Astrocyte (in vitro differentiated cells and primary cell): ENCODE data around the gene PRR5. TPM values are rescaled to one million over a fixed set of nuclear protein-coding genes. Genes with fewer than 3 reads are reported as not detected.

ENCODE experiments used
- DNase-seq: peaks from one replicate; pipeline ENCODE4 v3.0.0-alpha.2; 2010; ENCODE audit warnings: low read depth
- FAIRE-seq: peaks from 2 replicates; lab custom pipeline; 2011; peaks lifted over from hg19 to GRCh38; lab: Jason Lieb, UNC
- H2AFZ ChIP-seq: 2 replicates; pipeline ENCODE4 v1.6.0; 2012; ENCODE audit warnings: low read depth, low read length, inconsistent platforms
- H3K27ac ChIP-seq: 2 replicates; pipeline ENCODE4 v1.5.1; 2011; ENCODE audit warnings: low read depth, low read length, inconsistent platforms
- H3K27me3 ChIP-seq: 2 replicates; pipeline ENCODE4 v1.6.0; 2011; ENCODE audit warnings: low read length, inconsistent platforms; ENCODE audit not compliant: insufficient read depth
- H3K36me3 ChIP-seq: 2 replicates; pipeline ENCODE4 v1.5.1; 2011; ENCODE audit warnings: low read length, inconsistent platforms; ENCODE audit not compliant: insufficient read depth
- H3K4me1 ChIP-seq: 2 replicates; pipeline ENCODE4 v1.5.1; 2011; ENCODE audit warnings: low read length, inconsistent platforms; ENCODE audit not compliant: insufficient read depth
- H3K4me2 ChIP-seq: 2 replicates; pipeline ENCODE4 v1.6.0; 2012; ENCODE audit warnings: low read length, inconsistent platforms
- H3K4me3 ChIP-seq: 2 replicates; pipeline ENCODE4 v1.5.1; 2011; ENCODE audit warnings: low read depth, mild to moderate bottlenecking, low read length, inconsistent platforms; ENCODE audit not compliant: insufficient read depth
- H3K79me2 ChIP-seq: 2 replicates; pipeline ENCODE4 v1.6.0; 2012; ENCODE audit warnings: mild to moderate bottlenecking, low read length, inconsistent platforms; ENCODE audit not compliant: insufficient read depth
- H3K9ac ChIP-seq: 2 replicates; pipeline ENCODE4 v1.6.0; 2012; ENCODE audit warnings: mild to moderate bottlenecking, low read length, inconsistent platforms
- H3K9me3 ChIP-seq: 2 replicates; pipeline ENCODE4 v1.5.1; 2012; ENCODE audit warnings: low read depth, mild to moderate bottlenecking, low read length, inconsistent platforms; ENCODE audit not compliant: insufficient read depth
- H4K20me1 ChIP-seq: 2 replicates; pipeline ENCODE4 v1.6.0; 2012; ENCODE audit warnings: low read length, inconsistent platforms; ENCODE audit not compliant: insufficient read depth
- H3K27ac Mint-ChIP-seq: one replicate; pipeline ENCODE4 v1.8.0; 2021; ENCODE audit warnings: mild to moderate bottlenecking, mixed read lengths; ENCODE audit not compliant: unreplicated experiment
- H3K27me3 Mint-ChIP-seq: one replicate; pipeline ENCODE4 v1.8.0; 2021; ENCODE audit warnings: low read depth, mixed read lengths; ENCODE audit not compliant: unreplicated experiment
- H3K36me3 Mint-ChIP-seq: one replicate; pipeline ENCODE4 v1.8.0; 2021; ENCODE audit warnings: low read depth, mixed read lengths; ENCODE audit not compliant: unreplicated experiment
- H3K4me1 Mint-ChIP-seq: one replicate; pipeline ENCODE4 v1.8.0; 2021; ENCODE audit warnings: low read depth, mixed read lengths; ENCODE audit not compliant: unreplicated experiment
- H3K4me3 Mint-ChIP-seq: one replicate; pipeline ENCODE4 v1.8.0; 2021; ENCODE audit warnings: mild to moderate bottlenecking, moderate library complexity, mixed read lengths; ENCODE audit not compliant: unreplicated experiment
- H3K9me3 Mint-ChIP-seq: one replicate; pipeline ENCODE4 v1.8.0; 2021; ENCODE audit warnings: mild to moderate bottlenecking, mixed read lengths; ENCODE audit not compliant: unreplicated experiment
- CTCF ChIP-seq: IDR thresholded peaks from 2 replicates; pipeline ENCODE4 v1.5.1; 2011; ENCODE audit warnings: low read depth, mild to moderate bottlenecking, inconsistent platforms, low read length, moderate library complexity; ENCODE audit not compliant: insufficient read depth
- EZH2 ChIP-seq: IDR thresholded peaks from 2 replicates; pipeline ENCODE4 v1.6.1; 2012; ENCODE audit warnings: mild to moderate bottlenecking, low read length, inconsistent platforms; ENCODE audit not compliant: insufficient read depth
- total RNA-seq: library from RNA; stranded (reverse); gene quantifications from 2 replicates; pipeline ENCODE4 v1.2.1, GENCODE V29; 2021

PRR5 gene
- total RNA-seq, 1 donor from 2014 or later, result 23.6 TPM

DNA sequence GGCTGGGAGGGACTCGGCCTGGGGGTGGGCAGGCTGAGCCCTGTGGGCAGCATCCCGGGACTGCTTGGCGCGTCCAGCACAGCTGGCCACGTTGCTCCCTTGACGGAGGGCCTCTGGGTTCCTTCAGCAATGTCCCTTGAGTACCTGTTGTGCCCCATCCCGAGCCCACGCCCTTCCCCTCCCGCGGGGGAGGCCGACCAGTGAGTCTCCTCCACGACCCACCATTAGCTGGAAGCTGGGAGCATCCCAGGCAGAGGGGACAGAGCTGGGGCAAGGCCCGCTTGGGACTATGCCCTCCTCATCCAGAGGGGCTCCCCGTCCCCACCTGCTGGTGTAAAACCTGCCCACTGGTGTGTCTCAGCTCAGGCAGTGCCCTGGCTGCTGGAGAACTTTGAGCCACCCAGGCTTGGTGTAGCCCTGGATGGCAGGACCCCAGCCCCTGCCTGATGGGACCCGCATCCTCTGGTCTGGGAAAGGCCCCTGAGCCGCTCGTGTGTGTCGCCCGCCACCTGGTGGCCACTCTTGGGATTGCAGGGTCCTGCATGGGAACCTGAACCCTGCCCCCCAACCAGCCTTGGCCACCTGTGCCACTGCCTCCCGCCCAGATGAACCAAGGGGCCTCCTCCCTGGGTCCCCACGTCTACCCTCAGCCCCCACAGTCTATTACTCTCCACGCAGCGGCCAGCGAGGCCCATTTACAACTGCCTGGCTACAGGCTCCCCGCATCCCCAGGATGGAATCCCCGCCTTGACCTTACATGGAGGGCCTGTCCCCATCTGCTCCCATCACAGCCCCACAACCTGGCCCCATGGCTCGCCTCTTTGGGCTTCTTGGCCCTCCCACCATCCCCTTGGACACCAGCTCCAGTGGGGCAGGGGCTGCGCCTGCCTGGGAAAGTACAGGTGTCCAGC is 33.8 kb downstream of the PRR5 start:
- Mint-ChIP-seq H3K27me3 (peaks cover 2% of the 10 kb centered on the region), H3K4me3 (no peak overlapping the region), H3K4me1 (peaks cover 7% of the 10 kb centered on the region), H3K9me3 (no peaks in the 10 kb centered on the region), H3K27ac (no peak overlapping the region), H3K36me3 (peaks cover 3% of the 10 kb centered on the region)
- H3K79me2 ChIP-seq, result no peaks in the 10 kb centered on the region
- TF ChIP-seq CTCF (peak; percentile 78), EZH2 (no peak)
- H3K27me3 ChIP-seq, result no peaks in the 10 kb centered on the region
- H2AFZ ChIP-seq, result no peak overlapping the region
- DNase-seq (no peak), FAIRE-seq (no peak)
- no peaks in the 10 kb centered on the region for H3K36me3 ChIP-seq
- H4K20me1 ChIP-seq, result peaks cover 15% of the 10 kb centered on the region
- H3K4me1 ChIP-seq, result peaks cover 16% of the 10 kb centered on the region
- no peak overlapping the region for H3K4me3 ChIP-seq
- no peaks in the 10 kb centered on the region for H3K9me3 ChIP-seq
- H3K27ac ChIP-seq, result no peak overlapping the region
- H3K4me2 ChIP-seq, result no peak overlapping the region
- H3K9ac ChIP-seq, result no peak overlapping the region

- Histone ChIP-seq H4K20me1 (peaks cover 5% of the 10 kb centered on the region), H2AFZ (no peak overlapping the region), H3K27ac (no peak overlapping the region), H3K4me2 (no peak overlapping the region), H3K4me3 (no peak overlapping the region), H3K4me1 (peaks cover 16% of the 10 kb centered on the region), H3K9me3 (no peaks in the 10 kb centered on the region), H3K79me2 (no peaks in the 10 kb centered on the region), H3K9ac (no peak overlapping the region), H3K27me3 (no peaks in the 10 kb centered on the region), H3K36me3 (no peaks in the 10 kb centered on the region)
- Mint-ChIP-seq H3K4me1 (peaks cover 7% of the 10 kb centered on the region), H3K9me3 (no peaks in the 10 kb centered on the region), H3K27ac (no peak overlapping the region), H3K36me3 (peaks cover 1% of the 10 kb centered on the region), H3K4me3 (no peak overlapping the region), H3K27me3 (peaks cover 2% of the 10 kb centered on the region)
- FAIRE-seq, result no peak
- no peak for DNase-seq
- no peak for TF ChIP-seq EZH2
- no peak for TF ChIP-seq CTCF
Observed at GRCh38 chr22:44736581-44737405, 34.8 kb downstream of the PRR5 start.
